BLaER1 treated with 17β-estradiol and CSF1 and Interleukin-3, amounts not matched to agents 10 nM and 100 nM (cell line): ENCODE results near the gene BMP8B.

ENCODE experiments used
- H3K27ac ChIP-seq, 11 experiments: shearing (Covaris generic); formaldehyde crosslinking; 2 replicates each; pipeline ENCODE4 v1.8.1; 2022
- H3K27me3 ChIP-seq, 11 experiments: shearing (Covaris generic); formaldehyde crosslinking; 2 replicates each; pipeline ENCODE4 v1.8.1; 2022
- H3K36me3 ChIP-seq, 11 experiments: shearing (Covaris generic); formaldehyde crosslinking; 2 replicates each; pipeline ENCODE4 v1.8.1; 2022
- H3K4me1 ChIP-seq, 10 experiments: shearing (Covaris generic); formaldehyde crosslinking; 2 replicates each; pipeline ENCODE4 v1.8.1; 2022
- H3K4me2 ChIP-seq, 11 experiments: shearing (Covaris generic); formaldehyde crosslinking; 2 replicates each; pipeline ENCODE4 v1.8.1; 2022
- H3K4me3 ChIP-seq, 10 experiments: shearing (Covaris generic); formaldehyde crosslinking; 2 replicates each; pipeline ENCODE4 v1.8.1; 2022
- H3K9ac ChIP-seq, 11 experiments: shearing (Covaris generic); formaldehyde crosslinking; 2 replicates each; pipeline ENCODE4 v1.8.1; 2022
- H3K9me3 ChIP-seq, 11 experiments: shearing (Covaris generic); formaldehyde crosslinking; replicated peaks in 1 of 11; 2 replicates each; pipeline ENCODE4 v1.8.1; 2022
- H4K20me1 ChIP-seq, 11 experiments: shearing (Covaris generic); formaldehyde crosslinking; 2 replicates each; pipeline ENCODE4 v1.8.1; 2022
- Cebpa-rat ChIP-seq, 11 experiments: shearing (Covaris generic); IDR thresholded peaks; 2 replicates each; pipeline ENCODE4 v1.8.1; 2022

BMP8B gene

GRCh38 chr1:39761016-39761415 is 27.6 kb downstream of the BMP8B start:
- H3K4me1 ChIP-seq, result peaks cover 0 to 8% (median under 1%) of the 10 kb centered on the region in 10 experiments; a peak in 8 of 20 replicates
- no peak for TF ChIP-seq Cebpa-rat (IDR thresholded peaks at IDR 0.05)
- H4K20me1 ChIP-seq, result peaks cover 0 to 5% (median 0%) of the 10 kb centered on the region in 11 experiments; a peak in 1 of 22 replicates
- H3K27ac ChIP-seq, result no peak overlapping the region
- H3K4me2 ChIP-seq, result no peak overlapping the region
- H3K27me3 ChIP-seq, result no peaks in the 10 kb centered on the region
- H3K36me3 ChIP-seq, result peaks cover 33 to 47% (median 39%) of the 10 kb centered on the region in 11 experiments
- H3K9ac ChIP-seq, result no peak overlapping the region
- H3K9me3 ChIP-seq, result no peaks in the 10 kb centered on the region
- H3K4me3 ChIP-seq, result no peak overlapping the region

- Histone ChIP-seq H3K4me1 (peaks cover 0 to 8% (median 5%) of the 10 kb centered on the region in 10 experiments; a peak in 13 of 20 replicates), H4K20me1 (peaks cover 0 to 5% (median 0%) of the 10 kb centered on the region in 11 experiments; a peak in 1 of 22 replicates), H3K27me3 (no peaks in the 10 kb centered on the region), H3K4me3 (no peak overlapping the region), H3K9ac (no peak overlapping the region), H3K4me2 (no peak overlapping the region), H3K9me3 (no peaks in the 10 kb centered on the region), H3K36me3 (peaks cover 40 to 54% (median 46%) of the 10 kb centered on the region in 11 experiments), H3K27ac (no peak overlapping the region; a peak in 1 of 22 replicates)
- TF ChIP-seq Cebpa-rat (IDR thresholded peaks at IDR 0.05), result no peak
Observed at GRCh38 chr1:39760074-39761008, 28.3 kb downstream of the BMP8B start.

DNA sequence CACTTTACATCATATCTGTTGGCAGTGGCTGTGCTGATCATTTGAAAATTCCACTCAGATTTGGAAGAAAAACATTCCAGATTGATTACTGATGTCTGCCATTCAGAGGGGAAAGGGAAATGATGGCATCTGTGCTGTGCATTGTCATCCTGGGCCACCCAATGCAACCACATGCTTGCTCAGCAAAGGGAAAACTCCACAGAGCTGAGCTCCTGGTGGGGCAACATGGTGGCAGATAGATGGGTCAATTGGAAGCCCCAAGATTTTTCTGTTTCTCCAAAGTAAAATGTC is 29.3 kb downstream of the BMP8B start:
- no peak for TF ChIP-seq Cebpa-rat (IDR thresholded peaks at IDR 0.05)
- Histone ChIP-seq H3K27ac (0 out of 22 replicates have a peak overlapping the region, but pooled peaks of 1 of the 11 experiments have one; percentile 17), H4K20me1 (peaks cover 0 to 5% (median 0%) of the 10 kb centered on the region in 11 experiments; a peak in 1 of 22 replicates), H3K36me3 (peaks cover 48 to 63% (median 56%) of the 10 kb centered on the region in 11 experiments), H3K4me1 (peaks cover 8 to 18% (median 13%) of the 10 kb centered on the region in 10 experiments), H3K9ac (no peak overlapping the region), H3K4me2 (peak overlapping the region in 1 of 11 experiments; percentile 29; a peak in 1 of 22 replicates), H3K4me3 (no peak overlapping the region), H3K9me3 (no peaks in the 10 kb centered on the region), H3K27me3 (no peaks in the 10 kb centered on the region)

DNA sequence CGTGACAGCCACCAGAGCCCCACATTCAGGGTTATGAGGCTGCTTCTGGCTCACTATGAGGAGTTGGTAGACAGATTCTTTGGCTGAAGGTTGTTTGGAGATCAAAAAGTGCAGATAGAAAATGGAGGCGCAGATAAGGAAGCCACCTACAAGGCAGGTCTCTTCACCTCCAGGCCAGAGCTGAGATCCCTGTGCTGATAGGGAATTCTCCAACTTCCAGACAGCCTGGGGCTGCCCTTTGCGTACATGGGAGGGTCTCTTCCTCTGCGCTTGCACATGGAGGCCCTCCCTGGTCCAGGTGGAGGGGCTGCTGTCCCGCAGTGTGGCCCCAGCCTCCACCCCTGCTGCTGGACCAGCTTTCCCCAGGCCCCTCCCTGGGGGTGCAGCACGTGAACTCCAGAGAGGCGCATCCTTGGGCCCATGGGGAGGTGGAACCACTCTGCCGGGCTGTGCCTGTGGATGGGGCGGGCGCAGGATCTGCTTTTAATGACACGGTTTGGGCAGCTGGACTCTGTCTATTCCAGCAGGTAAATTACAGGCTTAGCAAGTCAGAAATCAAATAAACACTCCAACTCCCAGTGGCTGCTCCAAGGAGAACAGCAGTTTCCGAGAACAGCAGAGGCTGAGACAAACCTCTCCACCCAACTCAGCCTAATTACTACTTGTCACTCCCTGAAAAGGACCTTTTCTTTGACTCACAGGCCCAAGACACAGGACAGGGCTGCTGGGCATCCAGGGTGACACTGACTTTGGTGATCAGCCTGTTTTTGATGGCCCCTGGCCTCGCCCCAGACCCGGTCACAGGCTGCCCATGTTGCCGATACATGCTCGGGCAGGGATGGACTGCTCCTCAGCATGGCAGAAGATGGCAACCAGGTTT is 29.9 kb downstream of the BMP8B start:
- no peak for TF ChIP-seq Cebpa-rat (IDR thresholded peaks at IDR 0.05)
- Histone ChIP-seq H4K20me1 (peaks cover 0 to 5% (median 0%) of the 10 kb centered on the region in 11 experiments; a peak in 1 of 22 replicates), H3K9ac (no peak overlapping the region), H3K36me3 (peaks cover 48 to 69% (median 59%) of the 10 kb centered on the region in 11 experiments), H3K4me3 (no peak overlapping the region), H3K27me3 (no peaks in the 10 kb centered on the region), H3K9me3 (no peaks in the 10 kb centered on the region), H3K4me1 (peaks cover 14 to 24% (median 19%) of the 10 kb centered on the region in 10 experiments), H3K4me2 (peak overlapping the region in 1 of 11 experiments; percentile 29; a peak in 1 of 22 replicates), H3K27ac (0 out of 22 replicates have a peak overlapping the region, but pooled peaks of 1 of the 11 experiments have one; percentile 17)

DNA sequence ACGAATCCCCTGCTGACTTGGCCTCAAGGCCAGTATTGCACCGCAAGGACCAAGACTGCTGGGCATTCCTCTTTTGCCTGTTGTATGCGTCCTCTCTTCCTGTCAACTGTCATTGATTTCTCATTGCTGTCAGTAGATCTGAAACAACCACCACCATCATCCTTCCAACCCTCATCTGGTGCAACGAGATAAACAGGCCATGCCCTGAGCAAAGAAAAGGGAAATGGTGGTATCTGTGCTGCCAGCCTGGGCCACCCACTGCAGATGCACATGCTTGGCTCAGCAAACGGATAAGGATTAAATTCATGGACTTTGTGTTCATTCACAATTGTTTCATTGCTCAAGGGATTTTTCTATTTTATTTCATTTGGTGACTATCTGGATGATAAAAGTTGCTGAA is 31.2 kb downstream of the BMP8B start:
- Histone ChIP-seq H3K27me3 (no peaks in the 10 kb centered on the region), H3K4me2 (no peak overlapping the region), H4K20me1 (peaks cover 0 to 18% (median 0%) of the 10 kb centered on the region in 11 experiments; a peak in 3 of 22 replicates), H3K36me3 (peaks cover 54 to 82% (median 71%) of the 10 kb centered on the region in 11 experiments), H3K4me3 (no peak overlapping the region), H3K4me1 (peaks cover 27 to 37% (median 32%) of the 10 kb centered on the region in 10 experiments), H3K27ac (no peak overlapping the region), H3K9me3 (no peaks in the 10 kb centered on the region), H3K9ac (no peak overlapping the region)
- no peak for TF ChIP-seq Cebpa-rat (IDR thresholded peaks at IDR 0.05)

- Histone ChIP-seq H3K27ac (no peak overlapping the region), H3K4me1 (peaks cover 35 to 49% (median 42%) of the 10 kb centered on the region in 10 experiments), H3K4me3 (no peak overlapping the region), H3K9ac (no peak overlapping the region), H3K36me3 (peaks cover 68 to 96% (median 84%) of the 10 kb centered on the region in 11 experiments), H3K27me3 (no peaks in the 10 kb centered on the region), H4K20me1 (peaks cover 0 to 18% (median 0%) of the 10 kb centered on the region in 11 experiments; a peak in 3 of 22 replicates), H3K4me2 (no peak overlapping the region), H3K9me3 (no peaks in the 10 kb centered on the region)
- TF ChIP-seq Cebpa-rat (IDR thresholded peaks at IDR 0.05), result no peak
Observed at GRCh38 chr1:39755965-39756659, 32.6 kb downstream of the BMP8B start.

DNA sequence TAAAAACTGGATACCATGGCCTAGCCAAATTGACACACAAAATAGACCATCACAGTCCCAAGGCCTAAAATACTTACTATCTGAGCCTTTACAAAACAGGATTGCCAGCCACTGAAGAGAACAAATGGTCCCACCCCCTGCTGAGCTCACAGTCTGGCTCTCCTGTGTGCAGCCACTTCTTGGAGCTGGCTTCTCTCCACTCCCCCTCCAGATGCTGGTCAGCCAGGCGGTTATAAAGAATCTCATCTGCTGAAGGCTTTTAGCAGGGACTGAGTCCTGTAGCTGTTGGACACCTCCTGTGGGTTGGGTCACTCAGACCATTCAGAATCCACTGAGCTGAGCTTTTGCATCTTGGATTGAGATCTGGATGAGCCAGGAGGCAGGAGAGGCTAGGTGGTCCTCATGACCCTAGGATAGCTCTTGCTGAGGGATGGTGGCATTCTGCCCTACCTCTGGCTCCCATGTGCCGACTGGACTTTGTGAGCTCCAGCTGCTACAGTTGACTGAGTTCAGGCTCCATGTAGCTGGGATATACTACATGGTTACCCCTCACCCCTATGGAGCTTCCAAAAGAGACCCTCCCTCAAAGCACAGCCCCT is 33.7 kb downstream of the BMP8B start:
- H3K27ac ChIP-seq, result 0 out of 22 replicates have a peak overlapping the region, but pooled peaks of 1 of the 11 experiments have one; percentile 48
- H3K36me3 ChIP-seq, result peaks cover 78 to 100% (median 93%) of the 10 kb centered on the region in 11 experiments
- peak overlapping the region in 8 of 11 experiments; percentile 71 to 96 (median 84); a peak in 11 of 22 replicates for H3K4me2 ChIP-seq
- H3K4me1 ChIP-seq, result peaks cover 35 to 49% (median 42%) of the 10 kb centered on the region in 10 experiments
- H3K4me3 ChIP-seq, result no peak overlapping the region
- H4K20me1 ChIP-seq, result peaks cover 0 to 18% (median 0%) of the 10 kb centered on the region in 11 experiments; a peak in 3 of 22 replicates
- no peaks in the 10 kb centered on the region for H3K27me3 ChIP-seq
- 0 out of 22 replicates have a peak overlapping the region, but pooled peaks of 2 of the 11 experiments have one; percentile 2 to 22 for H3K9ac ChIP-seq
- no peak for TF ChIP-seq Cebpa-rat (IDR thresholded peaks at IDR 0.05)
- H3K9me3 ChIP-seq, result no peaks in the 10 kb centered on the region
